ENCODE data around the gene TAOK3.

The TAOK3 gene

DNA sequence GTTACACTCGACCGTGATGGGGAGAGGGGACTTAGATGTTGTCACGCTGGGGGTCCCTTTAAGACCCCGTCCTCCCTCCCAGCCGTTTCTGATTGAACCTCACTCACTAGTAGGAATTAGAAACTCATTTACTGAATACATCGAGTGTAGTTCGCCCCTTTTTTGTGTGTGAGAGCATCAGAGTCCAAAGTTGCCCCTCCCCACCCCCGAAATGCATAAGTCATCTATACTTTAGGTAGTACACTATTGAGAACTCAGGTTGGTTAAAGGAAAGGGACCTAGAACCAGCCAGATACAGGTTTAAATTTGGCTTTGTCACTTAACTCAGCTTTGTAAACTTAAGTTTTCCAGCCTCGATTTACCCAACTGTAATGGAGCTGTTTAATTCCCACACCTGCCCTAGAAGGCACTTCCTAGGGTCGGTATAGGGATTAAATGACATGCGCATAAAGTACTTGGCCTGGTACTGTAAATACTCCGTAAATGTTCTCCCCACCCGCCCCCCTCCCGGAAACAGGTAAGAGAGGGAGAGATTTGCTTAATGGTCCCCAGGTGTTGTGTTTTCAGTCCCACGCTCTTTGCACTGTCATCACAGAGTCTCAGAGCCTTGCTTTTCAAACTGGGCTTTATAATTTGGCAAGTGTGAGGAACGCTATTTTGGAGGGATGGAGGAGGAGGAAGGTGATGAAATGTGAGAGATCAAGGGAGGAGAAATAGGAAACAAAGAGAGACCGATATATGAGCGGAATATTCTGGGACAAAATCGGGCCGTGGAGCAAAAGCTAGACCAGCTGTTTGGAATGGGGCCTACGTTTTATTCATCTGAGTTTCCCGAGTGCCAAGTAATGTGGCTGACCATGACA is 4.5 kb upstream of the TAOK3 start:
- TF ChIP-seq, protein P1, sequence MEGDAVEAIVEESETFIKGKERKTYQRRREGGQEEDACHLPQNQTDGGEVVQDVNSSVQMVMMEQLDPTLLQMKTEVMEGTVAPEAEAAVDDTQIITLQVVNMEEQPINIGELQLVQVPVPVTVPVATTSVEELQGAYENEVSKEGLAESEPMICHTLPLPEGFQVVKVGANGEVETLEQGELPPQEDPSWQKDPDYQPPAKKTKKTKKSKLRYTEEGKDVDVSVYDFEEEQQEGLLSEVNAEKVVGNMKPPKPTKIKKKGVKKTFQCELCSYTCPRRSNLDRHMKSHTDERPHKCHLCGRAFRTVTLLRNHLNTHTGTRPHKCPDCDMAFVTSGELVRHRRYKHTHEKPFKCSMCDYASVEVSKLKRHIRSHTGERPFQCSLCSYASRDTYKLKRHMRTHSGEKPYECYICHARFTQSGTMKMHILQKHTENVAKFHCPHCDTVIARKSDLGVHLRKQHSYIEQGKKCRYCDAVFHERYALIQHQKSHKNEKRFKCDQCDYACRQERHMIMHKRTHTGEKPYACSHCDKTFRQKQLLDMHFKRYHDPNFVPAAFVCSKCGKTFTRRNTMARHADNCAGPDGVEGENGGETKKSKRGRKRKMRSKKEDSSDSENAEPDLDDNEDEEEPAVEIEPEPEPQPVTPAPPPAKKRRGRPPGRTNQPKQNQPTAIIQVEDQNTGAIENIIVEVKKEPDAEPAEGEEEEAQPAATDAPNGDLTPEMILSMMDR (IDR thresholded peaks at IDR 0.05; ENCODE audit: borderline replicate concordance, insufficient read depth, low read depth, low read length) = no peak
- H3K4me3 ChIP-seq (ENCODE audit: low read depth, low read length) = peak overlapping the region; percentile 91

DNA sequence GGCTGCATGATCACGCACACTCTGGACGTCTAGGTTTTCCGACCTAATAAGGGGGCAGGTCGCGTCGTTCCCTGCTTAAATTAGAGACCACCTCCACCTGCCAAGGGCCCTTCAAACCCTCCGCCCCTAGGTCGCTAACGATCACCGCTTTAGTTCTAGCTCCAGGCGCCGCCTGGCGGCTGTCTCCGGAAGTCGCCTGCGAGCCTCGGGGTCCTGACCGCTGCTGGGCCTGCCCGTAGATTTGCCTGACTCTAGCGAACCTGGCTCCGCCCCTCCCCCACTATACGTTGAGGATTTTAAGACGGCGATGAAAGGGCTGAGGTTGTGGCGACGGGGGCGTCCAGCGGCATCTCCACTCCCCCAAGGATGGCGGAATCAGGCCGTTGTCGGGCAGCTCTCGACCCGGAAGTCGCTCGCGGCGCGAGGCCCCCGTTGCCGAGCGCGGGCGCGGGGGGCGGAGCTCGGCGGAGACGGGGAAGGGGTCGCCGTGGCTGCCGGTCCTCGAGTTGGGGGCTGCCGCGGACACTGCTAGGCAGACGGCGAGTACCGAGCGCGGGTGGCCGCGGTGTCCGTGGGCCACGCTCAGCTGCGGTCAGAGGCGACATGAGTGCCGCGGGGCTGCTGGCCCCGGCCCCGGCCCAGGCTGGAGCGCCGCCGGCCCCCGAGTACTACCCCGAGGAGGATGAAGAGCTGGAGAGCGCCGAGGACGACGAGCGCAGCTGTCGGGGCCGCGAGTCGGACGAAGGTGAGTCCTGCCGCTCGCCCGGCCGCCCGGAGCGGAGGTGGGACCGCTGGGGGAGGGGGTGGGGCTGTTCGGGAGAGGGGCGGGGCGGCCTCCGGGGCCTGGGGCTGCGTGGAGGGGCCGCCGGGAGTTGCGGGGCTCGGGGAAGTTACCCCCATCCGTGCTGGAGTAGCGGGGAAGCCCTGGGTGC is 3.6 kb upstream of the TAOK3 start, which contains the start of gene SUDS3:
Gene SUDS3 (plus strand): TSS at position 467 of the 932 bp plus-strand sequence. CDS start 137 bp downstream, at position 604.
- peak within 1 kb of the TSS; percentile 91 for H3K4me3 ChIP-seq (ENCODE audit: low read depth, low read length)
- TF ChIP-seq, protein P1 (IDR thresholded peaks at IDR 0.05; ENCODE audit: borderline replicate concordance, insufficient read depth, low read depth, low read length) = peak; percentile 97

DNA sequence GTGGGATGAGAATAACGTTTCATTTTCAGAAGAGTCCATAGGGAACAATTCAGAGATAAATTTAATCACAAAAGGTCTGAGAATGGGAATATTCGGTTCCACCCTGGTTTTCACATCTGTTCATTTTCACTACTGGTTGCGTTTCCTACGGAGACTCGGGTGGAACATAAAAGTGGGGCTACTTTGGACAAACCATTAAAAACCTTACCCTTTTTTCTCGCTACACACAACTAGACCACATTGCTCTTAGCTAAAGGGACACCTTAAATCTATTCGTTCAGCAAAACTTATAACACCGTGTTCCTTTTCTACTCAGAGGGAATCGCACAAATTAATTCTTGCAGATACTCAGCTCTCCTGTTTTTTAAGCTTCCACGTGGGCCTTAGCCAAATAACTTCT is 2.6 kb upstream of the TAOK3 start:
- TF ChIP-seq, protein P1 (IDR thresholded peaks at IDR 0.05; ENCODE audit: borderline replicate concordance, insufficient read depth, low read depth, low read length) = no peak
- H3K4me3 ChIP-seq (ENCODE audit: low read depth, low read length) = no peak overlapping the region

DNA sequence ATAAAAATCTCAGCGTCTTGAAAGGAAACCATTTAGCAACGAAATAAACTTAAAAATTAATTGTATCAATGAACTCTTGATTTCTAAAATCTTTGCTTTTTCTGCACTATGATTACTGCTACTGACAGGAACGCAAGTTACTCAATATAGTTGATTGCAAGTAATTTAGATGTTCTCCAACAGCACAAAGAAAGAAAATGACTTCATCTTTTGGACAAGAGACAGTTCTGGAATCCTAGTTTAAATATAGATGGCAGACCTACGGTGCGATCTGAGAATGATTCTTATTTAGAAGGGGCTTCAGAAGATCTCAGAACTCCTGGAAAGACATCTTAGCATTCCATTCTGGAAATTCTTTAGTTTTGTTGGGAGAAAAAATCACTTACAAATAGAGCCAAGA is 2.2 kb upstream of the TAOK3 start:
- H3K4me3 ChIP-seq (ENCODE audit: low read depth, low read length) = no peak overlapping the region
- TF ChIP-seq, protein P1 (IDR thresholded peaks at IDR 0.05; ENCODE audit: borderline replicate concordance, insufficient read depth, low read depth, low read length) = no peak

DNA sequence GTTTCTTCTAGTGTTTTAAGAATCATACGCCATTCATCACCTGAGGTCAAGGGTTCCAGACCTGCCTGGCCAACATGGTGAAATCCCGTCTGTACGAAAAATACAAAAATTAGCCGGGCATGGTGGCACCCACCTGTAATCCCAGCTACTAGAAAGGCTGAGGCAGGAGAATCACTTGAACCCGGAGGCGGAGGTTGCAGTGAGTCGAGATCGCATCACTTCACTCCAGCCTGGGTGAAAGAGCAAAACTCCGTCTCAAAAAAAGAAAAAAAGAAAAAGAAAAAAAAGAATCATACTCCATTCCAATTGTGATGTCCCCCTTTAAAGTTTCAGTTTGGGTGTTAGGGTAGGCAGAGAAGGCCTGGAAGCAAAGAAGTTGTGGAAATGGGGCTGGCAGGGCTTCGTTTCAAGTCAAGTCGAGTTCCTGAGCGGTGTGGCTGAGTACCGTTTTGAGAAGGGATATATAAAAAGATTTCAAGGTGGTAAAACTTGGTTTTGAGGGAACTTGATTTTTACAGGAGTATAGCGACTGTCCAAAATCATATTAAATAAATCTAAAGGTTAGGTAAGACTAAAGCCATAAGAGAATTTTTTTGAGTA is 1.5 kb upstream of the TAOK3 start:
- no peak overlapping the region for H3K4me3 ChIP-seq (ENCODE audit: low read depth, low read length)
- TF ChIP-seq, protein P1 (IDR thresholded peaks at IDR 0.05; ENCODE audit: borderline replicate concordance, insufficient read depth, low read depth, low read length) = no peak

DNA sequence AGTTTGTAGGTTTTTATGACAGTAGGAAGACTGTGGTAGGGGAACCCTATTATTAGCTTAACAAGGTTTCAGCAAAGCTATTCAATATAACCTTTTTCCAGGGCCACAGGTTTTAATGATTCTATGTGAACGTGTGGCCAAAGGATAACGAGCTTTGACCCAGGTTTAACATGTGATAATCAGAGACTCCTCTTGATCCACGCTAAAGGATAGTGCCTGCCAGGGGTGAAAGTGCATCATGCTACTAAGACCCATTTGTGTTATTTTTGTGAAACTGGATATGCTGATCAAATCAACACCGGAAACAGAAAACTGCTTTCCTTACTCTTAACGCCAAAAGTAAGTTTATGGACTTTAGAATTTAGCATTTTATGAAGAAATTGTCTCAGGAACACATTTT is 909 bp upstream of the TAOK3 start:
- TF ChIP-seq, protein P1 (IDR thresholded peaks at IDR 0.05; ENCODE audit: borderline replicate concordance, insufficient read depth, low read depth, low read length) = no peak
- peak overlapping the region; percentile 62 for H3K4me3 ChIP-seq (ENCODE audit: low read depth, low read length)

Measured in GM12875 (cell line).